Suprapubic skin (tissue), 4 donors: ENCODE measurements around the gene MSX2.

ENCODE experiments used
- EP300 ChIP-seq: sonication (generic); formaldehyde crosslinking; IDR thresholded peaks from one replicate; pipeline ENCODE4 v1.6.1; 2017; ENCODE audit warnings: antibody characterized with exemption
- POLR2A ChIP-seq, 2 donors: fragments of 450-650 bp; IDR thresholded peaks; one replicate each; pipeline ENCODE4 v1.6.1; 2017; ENCODE audit warnings: antibody characterized with exemption in 2 of 2, mild to moderate bottlenecking in 2 of 2, moderate library complexity in 2 of 2
- POLR2AphosphoS5 ChIP-seq, 3 donors: sonication (generic); formaldehyde crosslinking; IDR thresholded peaks; one replicate each; pipeline ENCODE4 v1.6.1; 2017; ENCODE audit warnings: antibody characterized with exemption in 3 of 3
- TF ChIP-seq, protein P1 (sequence below), 2 donors: fragments of 200-600 bp in 1 of 2; fragments of 450-650 bp in 1 of 2; sonication (generic) in 1 of 2; IDR thresholded peaks; one replicate each; pipeline ENCODE4 v1.5.1; 2016 to 2019; ENCODE audit warnings: antibody characterized with exemption in 2 of 2, mild to moderate bottlenecking in 1 of 2, moderate library complexity in 1 of 2

DNA sequence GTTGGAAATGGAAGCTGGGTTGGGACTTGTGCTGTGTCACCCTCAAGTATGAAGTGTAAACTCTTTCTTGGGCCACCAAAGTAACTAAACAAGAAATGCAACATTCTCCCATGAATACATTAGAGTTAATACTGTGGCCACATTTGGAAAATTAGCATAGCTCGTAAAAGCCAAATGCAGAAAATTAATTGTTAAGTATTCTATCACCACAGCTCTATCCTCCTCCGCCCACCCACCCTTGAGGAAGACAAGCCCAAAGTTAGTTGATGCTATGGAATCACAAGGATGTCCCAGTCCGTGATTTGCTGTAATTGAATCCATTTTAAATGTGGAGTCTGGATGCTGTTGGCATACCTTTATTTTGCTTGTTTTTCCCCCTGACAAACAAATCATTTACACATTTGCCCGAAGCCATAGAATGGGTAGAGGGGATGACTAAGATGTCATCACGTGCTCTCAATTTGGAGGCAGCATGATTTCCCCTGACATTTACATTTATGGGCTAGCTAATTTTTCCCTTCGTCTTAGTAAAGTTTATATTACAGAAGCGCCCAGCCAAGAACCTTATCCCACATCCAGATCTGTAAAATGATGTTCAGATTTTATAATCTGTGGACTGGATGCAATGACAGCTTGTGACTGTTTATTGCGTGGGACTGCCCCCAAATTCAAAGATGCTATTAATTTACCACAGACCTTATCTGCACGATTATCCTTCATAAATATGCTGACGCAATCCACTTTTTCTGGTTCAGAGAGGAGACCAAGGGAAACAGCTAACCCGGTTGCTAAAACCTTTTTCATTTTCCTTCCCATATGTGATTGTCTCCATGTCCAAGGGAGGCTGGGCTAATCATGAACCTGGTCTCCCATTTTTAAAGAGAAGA is 3.7 kb downstream of the MSX2 start:
- TF ChIP-seq, protein P1, sequence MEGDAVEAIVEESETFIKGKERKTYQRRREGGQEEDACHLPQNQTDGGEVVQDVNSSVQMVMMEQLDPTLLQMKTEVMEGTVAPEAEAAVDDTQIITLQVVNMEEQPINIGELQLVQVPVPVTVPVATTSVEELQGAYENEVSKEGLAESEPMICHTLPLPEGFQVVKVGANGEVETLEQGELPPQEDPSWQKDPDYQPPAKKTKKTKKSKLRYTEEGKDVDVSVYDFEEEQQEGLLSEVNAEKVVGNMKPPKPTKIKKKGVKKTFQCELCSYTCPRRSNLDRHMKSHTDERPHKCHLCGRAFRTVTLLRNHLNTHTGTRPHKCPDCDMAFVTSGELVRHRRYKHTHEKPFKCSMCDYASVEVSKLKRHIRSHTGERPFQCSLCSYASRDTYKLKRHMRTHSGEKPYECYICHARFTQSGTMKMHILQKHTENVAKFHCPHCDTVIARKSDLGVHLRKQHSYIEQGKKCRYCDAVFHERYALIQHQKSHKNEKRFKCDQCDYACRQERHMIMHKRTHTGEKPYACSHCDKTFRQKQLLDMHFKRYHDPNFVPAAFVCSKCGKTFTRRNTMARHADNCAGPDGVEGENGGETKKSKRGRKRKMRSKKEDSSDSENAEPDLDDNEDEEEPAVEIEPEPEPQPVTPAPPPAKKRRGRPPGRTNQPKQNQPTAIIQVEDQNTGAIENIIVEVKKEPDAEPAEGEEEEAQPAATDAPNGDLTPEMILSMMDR (IDR thresholded peaks at IDR 0.05), result no peak
- TF ChIP-seq POLR2A (IDR thresholded peaks at IDR 0.05), result no peak
- TF ChIP-seq POLR2AphosphoS5 (IDR thresholded peaks at IDR 0.05), result no peak
- TF ChIP-seq EP300, result no peak
